ENCODE measurements around the gene TWF2.

TWF2 gene

GRCh38 chr3:52221563-52222318 is 17.2 kb downstream of the TWF2 start:
- no peak for DNase-seq

GRCh38 chr3:52221141-52221562 is 17.8 kb downstream of the TWF2 start:
- DNase-seq = no peak

GRCh38 chr3:52220380-52221026 is 18.5 kb downstream of the TWF2 start:
- no peak for DNase-seq

GRCh38 chr3:52218937-52219650 is 19.9 kb downstream of the TWF2 start:
- no peak for DNase-seq

- DNase-seq = no peak
Observed at GRCh38 chr3:52218454-52218853, 20.5 kb downstream of the TWF2 start.

- DNase-seq = no peak
Observed at GRCh38 chr3:52218026-52218425, 20.9 kb downstream of the TWF2 start.

GRCh38 chr3:52217409-52217805 is 21.6 kb downstream of the TWF2 start:
- DNase-seq = no peak

GRCh38 chr3:52216585-52217408 is 22.2 kb downstream of the TWF2 start:
- no peak for DNase-seq

- DNase-seq = no peak
Observed at GRCh38 chr3:52215351-52215750, 23.6 kb downstream of the TWF2 start.

- no peak for DNase-seq
Observed at GRCh38 chr3:52213901-52214300, 25.1 kb downstream of the TWF2 start.

- DNase-seq = no peak
Observed at GRCh38 chr3:52213005-52213404, 26.0 kb downstream of the TWF2 start.

- DNase-seq = no peak
Observed at GRCh38 chr3:52211268-52211891, 27.6 kb downstream of the TWF2 start.

- no peak for DNase-seq
Observed at GRCh38 chr3:52210550-52211046, 28.4 kb downstream of the TWF2 start.

- DNase-seq = no peak
Observed at GRCh38 chr3:52210037-52210436, 28.9 kb downstream of the TWF2 start.

- no peak for DNase-seq
Observed at GRCh38 chr3:52208556-52208955, 30.4 kb downstream of the TWF2 start.

GRCh38 chr3:52205727-52206372 is 33.1 kb downstream of the TWF2 start:
- no peak for DNase-seq

- DNase-seq = no peak
Observed at GRCh38 chr3:52204337-52205073, 34.5 kb downstream of the TWF2 start.

- no peak for DNase-seq
Observed at GRCh38 chr3:52203701-52204100, 35.3 kb downstream of the TWF2 start.

GRCh38 chr3:52202384-52203077 is 36.4 kb downstream of the TWF2 start:
- no peak for DNase-seq

- DNase-seq = no peak
Observed at GRCh38 chr3:52200981-52201679, 37.8 kb downstream of the TWF2 start.

All from NCI-H524 treated with DMSO at 0.1 percent for 48 hours (cell line).